HPDE6-E6E7 (cell line): ENCODE measurements around the gene JDP2.

Experiments
- DNase-seq: peaks from one replicate; pipeline ENCODE4 v3.0.0; 2011; ENCODE audit warnings: missing footprints; ENCODE audit errors: extremely low spot score

The JDP2 gene

DNA sequence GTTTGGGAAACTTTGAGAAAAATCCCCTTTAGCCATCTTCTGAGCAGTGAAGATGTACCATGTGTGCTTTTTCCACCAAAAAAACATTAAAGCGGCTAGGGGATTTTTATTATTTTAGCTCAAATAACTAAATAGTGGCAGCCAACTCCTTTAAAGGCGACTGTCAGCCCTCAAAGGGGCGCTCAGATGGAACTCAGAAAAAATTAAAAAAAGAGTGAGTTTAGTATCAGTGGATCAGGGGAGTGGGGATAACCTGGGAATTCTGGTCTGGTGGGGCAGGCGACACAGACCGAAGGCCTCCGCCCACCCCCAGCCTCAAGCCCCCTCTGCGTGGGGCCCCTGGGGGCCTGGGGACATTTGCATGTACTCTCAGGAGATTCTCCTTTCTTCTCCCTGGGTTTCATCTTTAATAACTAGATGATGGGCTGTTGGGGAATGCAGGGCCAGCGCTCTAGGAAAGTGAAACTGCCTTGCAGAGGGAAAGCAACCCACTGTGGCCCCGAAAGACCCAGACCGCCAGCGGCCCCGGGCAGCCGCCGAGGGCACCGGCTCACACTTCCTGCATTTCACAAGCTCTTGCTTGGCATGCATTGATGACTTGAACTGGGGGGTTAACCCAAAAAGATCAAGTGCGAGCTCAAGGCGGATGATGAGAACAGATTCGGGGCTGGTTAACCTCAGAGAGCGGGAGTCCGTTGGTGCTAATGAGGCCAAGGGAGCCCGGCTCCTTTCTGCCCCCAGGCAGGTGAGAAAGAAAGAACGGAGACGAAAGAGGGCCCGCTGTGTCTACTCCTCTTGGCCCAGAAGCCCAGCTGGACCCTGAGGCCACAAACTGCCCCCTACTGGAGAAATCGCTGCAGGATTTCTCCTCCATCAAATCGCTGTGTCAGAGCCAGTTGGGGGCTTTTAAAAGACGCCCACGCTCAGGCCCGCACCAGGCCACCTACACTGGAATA lies 87.1 kb downstream of the JDP2 start:
- DNase-seq, result no peak

DNA sequence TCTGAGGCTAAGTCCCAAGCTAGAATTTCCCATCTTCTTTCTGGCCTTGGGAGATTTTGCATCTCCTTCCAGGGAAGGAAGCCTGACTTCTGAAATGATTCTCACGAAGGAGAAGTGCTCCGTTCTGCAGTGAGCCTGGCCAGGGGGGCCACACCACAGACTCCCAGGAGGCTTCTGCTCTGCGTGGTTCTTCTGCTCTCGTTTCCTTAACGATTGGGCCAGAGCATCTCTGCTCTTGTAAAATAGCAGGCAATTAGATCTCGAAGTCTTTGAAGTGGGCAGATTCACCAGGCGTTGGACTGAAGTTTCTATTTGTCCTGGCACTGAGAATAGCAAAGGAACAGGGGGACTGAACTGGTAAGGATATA lies 87.8 kb downstream of the JDP2 start:
- DNase-seq, result no peak

GRCh38 chr14:75518625-75519024 lies 90.8 kb downstream of the JDP2 start:
- DNase-seq, result no peak

DNA sequence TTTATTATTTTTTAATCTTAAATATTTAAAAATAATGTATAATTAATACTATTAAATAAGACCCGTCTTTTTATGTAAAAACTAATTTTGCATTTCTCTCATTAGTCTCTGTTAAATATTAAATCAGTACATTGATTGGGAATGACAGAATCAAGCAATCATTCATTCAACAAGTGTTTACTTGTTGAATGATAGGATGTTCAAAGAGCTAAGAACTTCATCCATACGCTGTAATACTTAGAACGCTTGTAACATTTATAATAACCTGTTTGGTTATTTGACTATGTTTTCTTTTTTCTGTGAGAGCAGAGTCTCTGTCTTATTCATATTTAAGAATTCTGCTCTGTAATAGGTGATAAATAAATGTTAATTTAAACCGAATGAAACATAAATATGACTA lies 91.6 kb downstream of the JDP2 start:
- no peak for DNase-seq

DNA sequence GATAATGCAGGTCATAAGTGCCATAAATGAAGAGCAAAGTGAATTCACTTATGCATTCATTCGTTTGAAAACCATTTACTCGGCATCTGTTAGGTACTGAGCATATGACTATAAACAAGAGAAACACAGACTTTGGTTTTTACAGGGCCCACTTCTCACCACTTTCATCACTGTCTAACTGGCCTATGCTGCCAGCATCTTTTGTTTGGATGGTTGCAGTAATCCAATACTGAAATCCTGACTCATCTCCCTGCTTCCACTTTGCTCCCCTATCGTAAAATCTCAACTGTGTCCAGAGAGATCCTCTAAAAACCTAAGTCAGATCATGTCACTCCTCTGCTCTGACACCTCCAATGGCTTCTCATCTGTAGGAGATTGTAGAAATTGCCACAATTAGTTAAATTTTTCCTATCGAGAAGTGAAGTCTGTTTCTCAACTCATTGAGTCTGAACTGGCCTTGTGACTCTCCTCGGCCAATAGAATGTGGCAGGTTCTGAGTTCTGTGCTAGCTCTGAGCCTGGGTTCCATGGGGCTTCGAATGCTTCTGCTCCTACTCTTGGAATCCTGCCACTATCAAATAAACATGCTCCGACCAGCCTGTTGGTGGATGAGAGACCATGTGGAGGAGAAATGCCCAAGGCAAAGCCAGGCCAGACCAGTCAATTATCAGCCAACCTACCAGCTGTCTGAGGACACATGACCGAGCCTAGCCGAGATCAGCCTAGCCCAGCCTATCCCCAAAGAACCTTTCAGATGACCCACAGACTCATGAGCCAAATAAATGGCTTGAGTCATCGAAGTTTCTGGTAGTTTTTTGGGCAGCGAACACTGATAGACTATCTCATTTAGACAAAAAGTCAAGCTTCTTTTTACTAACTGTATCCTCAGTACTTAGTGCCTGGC lies 92.3 kb downstream of the JDP2 start:
- DNase-seq, result no peak

GRCh38 chr14:75520852-75521251 lies 93.0 kb downstream of the JDP2 start:
- DNase-seq, result no peak

DNA sequence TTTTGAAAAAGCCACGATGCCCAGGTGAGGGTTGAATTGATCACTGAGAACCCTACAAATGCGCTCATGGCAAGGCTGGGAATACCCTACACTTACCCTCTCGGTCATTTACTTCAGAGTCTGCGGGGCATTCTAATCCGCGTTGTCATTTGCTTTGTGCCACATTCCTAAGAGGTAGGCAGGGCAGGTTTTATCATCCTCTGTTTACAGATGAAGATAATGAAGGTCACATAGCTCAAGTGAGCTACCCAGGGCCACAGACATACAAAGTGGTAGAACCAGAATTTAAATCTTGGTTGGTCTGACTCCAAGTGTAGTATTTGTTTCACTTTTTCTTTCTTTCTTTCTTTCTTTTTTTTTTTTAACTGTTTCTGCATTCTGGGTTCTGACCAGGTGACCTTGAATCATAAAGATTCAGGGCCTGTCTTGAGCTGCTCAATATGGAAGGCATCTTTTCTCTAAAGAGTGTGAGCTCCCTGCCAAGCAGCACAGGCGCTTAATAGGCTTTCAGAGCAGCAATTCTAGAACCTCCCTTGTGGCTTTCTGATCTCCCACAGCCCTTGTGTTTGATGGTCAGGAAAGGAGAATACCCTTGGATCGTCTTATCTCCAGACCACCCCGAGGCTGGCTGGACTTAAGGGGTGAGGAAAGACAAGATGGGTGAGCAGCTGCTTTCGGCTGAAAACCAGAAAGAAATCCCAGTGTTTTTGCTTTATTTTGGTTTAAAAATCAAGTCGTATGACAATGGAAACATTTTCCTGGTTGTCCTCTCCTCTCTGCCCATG lies 93.8 kb downstream of the JDP2 start:
- no peak for DNase-seq

GRCh38 chr14:75522224-75522982 lies 94.6 kb downstream of the JDP2 start, which contains the start of gene BATF:
Gene BATF, plus strand, starts transcription at chr14:75522469. Its CDS starts 214 bp downstream, at chr14:75522683.
- no peak for DNase-seq

DNA sequence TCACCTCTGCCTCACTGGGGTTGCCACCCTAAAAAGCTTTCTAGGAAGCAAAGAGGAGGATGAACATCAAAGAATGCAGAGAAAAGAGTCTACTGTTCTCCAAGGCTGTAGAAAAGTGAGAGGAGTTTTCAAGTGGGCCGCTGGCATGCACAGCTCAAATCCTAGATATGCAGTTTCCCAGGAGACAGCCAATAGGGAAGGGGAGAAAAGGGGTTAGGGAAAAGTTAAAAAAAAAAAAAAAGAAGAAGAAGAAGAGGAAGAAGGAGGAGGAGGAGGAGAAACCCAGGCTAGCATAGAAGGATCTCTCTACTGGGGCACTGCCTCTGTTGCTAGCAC lies 95.1 kb downstream of the JDP2 start:
- DNase-seq, result no peak
